Hindlimb muscle (tissue), 1 donor: ENCODE measurements around the gene ANKRD6. TPM values are rescaled to one million over a fixed set of nuclear protein-coding genes. Genes with fewer than 3 reads are reported as not detected.

Experiments used
- DNase-seq: peaks from one replicate; pipeline ENCODE4 v3.0.0-alpha.2; 2013
- polyA plus RNA-seq: library from polyadenylated mRNA; unstranded; fragments of 120-200 nt; gene quantifications from one replicate; pipeline ENCODE4 v1.2.1, GENCODE V29; 2013; ENCODE audit not compliant: insufficient read length

Gene ANKRD6
- polyA plus RNA-seq, 1 donor, result 7.9 TPM

DNA sequence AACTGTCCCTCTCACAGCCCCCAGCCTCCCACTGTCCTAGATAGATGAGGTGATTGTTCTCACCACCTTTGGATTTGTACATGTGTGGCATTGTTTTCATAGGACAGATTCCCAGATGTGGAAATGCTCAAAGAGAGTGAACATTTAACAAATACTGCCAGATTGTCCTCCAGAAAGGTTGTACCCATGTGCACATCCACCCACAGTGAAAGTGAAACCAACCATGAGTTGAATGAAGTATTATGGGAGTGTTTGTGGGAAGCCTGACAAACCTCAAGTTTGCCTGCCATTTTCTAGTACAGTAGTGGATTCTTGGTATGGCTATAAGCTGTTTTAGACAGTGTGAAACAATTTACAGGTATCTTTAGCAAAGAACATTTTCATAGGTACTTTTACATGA is 42.7 kb downstream of the ANKRD6 start:
- DNase-seq, result no peak

DNA sequence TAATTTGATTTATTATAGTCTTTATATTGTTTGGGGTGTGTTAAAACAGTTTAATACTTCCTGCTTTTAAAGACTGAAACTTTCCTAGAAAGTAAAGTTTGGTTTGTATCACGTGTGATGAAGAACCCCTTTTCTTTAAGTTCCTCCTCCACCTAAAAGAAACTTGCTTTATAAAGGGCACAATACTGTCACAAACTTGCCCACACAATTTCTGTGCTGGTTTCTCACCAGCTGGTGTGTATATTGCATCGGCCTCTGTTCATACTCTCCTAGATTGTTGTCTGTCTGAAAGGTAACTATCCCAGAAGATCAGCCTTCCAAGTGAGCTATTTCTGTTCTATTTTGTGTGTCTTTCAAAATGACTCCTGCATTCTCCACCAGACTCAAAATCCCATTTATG is 46.9 kb downstream of the ANKRD6 start:
- no peak for DNase-seq

DNA sequence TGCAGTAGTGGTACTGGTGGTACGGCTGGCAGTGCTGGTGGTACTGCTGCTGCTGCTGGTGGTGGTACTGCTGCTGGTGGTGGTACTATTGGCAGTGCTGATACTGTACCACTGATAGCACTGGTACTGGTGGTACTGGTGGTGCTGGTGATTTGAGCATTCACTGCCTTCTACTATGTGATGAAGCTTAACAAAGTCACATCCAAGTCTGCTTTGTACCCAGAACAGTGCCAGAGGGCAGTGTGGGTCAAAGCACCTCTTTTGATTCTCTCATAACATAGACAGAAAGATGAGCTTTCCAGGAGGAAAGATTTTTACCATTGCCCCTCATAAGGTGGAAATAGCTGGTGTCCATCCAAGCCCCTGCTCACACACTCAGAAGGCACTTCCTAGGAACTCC is 48.7 kb downstream of the ANKRD6 start:
- DNase-seq, result no peak

DNA sequence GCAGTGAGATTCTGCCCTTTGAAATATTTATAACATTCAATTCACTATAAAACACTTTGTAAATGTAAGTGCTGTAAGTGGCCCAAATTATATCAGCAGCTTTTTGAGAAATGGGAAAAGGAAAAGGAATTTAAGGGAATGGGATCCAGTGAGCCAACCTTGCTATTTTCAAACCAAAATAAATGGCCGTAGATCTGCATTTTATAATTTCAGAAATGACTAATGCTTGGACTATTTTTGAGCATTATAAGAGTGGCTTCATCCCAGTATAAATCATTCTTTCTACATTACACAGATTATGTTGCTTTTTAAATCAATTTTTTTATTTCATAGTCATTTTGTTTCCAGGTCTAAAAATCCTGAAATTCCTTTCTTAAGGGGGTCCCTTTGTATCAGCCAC is 49.2 kb downstream of the ANKRD6 start:
- DNase-seq, result no peak

DNA sequence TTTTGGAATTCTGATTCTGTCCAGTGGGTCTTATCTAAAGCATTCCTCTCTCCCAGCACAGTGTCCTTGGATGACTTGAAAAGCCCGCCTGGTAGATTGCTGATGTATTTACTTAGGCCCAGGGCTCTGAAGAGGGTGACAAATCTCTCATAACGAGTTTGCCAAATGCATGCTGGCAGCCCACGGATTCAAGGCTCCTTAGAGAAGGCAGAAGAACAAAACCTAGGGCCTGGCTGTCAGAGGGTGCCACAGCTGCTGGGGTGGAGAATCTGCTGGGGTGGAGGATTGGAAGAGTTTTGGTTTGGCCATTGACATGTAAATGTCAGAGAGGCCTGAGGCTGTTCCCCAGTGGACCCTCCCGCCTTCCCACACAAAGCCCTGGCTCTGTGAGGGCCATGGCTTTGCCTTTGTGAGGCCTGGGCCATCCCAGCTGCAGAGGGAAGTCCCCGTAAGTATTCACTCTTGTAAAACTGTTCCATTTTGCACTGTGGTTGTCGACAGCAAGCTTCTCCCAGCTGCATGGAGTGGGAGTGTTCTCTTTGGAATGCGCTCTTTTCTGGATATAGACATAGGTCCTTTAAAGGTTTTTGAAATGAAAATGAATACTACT is 50.3 kb downstream of the ANKRD6 start:
- no peak for DNase-seq

DNA sequence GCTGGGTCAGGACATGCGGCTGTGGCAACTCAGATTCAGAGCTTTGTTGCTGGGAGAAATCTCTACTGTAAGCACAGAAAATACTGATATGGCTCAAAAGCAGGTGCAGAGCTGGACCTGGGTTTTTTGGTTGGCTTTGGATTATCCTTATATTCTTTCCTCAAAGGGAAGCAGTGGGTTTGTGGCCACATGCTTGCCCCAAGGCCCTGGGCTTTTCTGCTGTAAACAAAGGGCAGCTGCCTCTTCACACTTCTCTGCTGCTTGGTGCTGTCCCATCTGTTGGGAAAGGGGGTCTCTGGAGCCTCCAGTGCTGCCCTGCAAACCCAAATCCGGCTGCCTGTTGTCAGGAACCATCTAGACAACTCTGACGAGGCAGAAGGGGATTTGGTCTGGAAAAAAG is 52.4 kb downstream of the ANKRD6 start:
- no peak for DNase-seq

DNA sequence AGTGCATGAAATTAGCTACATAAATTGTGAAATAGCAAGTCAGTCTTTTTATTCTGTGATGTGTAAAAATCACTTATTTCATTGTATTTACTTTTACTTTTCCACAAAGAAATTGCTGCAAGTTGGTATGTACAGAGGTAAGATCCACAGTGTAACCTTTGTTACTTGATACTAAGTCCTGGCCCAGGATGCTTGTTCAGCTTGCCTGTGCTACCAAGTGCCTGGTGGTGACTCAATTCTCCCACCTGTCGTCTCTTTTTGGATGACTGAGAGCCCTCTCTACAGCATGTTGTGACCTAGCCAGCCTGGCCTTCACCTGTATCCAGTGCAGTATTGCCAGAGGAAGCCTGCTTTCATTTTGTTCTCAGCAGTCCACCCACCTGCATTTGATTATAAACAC is 54.9 kb downstream of the ANKRD6 start:
- no peak for DNase-seq

DNA sequence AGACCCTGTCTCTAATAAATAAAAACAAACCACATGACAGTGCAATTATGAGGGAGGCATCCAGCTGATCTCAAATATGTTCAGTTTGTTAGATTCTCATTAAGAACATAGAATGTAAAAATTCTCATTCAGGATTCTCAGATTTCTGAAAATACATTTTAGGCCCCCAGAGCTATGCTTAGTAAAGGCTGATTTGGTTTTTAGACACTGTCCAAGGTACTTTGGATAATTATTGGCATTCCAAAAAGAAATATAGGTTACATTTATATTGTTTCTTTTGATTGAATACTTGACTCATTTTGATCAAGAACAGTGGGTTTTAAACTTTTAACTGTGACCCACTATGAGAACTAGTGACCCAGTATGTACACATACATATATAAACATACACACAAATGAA is 55.5 kb downstream of the ANKRD6 start:
- DNase-seq, result no peak

DNA sequence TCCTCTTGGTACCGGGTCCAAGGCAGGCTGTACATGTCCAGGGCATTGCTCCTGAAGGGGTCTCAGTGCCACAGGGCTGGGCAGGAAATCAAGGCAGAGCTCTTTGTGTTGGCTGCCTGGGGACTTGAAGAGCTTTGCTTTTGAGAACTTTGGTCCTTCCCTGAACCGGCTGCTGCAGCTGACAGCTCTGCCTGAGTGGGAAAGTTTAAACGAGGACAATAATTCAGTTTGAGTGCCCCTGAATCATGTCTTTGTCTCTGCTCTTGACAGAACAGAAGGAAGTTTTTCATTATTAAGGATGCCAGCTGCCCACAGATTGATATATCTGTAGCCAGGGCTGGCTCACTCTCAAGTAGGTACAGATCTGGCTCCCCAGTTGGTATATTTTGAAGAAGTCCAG is 56.1 kb downstream of the ANKRD6 start:
- DNase-seq, result no peak

DNA sequence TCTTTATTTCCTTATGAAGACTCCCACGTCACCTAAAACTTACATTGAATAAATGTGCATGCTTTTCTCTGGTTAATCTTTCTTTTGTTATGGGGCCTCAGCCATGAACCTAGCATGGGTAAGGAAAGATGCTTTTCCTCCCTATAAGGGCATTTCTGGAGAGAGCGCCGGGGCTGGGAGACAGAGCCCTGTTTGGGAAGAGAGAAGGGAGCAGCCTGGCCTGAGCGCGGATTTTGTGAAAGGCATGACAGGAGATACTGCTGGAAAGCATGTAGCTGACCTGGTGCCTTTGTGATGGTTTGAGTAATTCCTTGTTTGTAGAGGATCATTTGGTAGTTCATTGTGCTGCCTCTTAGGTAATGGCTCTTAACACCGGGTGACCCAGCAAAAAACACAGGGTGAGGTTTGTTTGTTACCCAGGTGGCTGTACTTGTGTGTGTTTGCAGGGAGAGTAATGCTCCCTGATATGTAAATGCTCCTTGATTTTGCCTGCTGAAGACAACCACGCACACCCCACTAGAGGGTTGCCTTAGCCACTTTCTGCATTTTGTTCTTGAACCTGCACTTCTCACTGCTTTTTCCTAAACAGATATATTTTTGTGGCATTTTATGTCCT is 59.2 kb downstream of the ANKRD6 start:
- DNase-seq, result no peak

DNA sequence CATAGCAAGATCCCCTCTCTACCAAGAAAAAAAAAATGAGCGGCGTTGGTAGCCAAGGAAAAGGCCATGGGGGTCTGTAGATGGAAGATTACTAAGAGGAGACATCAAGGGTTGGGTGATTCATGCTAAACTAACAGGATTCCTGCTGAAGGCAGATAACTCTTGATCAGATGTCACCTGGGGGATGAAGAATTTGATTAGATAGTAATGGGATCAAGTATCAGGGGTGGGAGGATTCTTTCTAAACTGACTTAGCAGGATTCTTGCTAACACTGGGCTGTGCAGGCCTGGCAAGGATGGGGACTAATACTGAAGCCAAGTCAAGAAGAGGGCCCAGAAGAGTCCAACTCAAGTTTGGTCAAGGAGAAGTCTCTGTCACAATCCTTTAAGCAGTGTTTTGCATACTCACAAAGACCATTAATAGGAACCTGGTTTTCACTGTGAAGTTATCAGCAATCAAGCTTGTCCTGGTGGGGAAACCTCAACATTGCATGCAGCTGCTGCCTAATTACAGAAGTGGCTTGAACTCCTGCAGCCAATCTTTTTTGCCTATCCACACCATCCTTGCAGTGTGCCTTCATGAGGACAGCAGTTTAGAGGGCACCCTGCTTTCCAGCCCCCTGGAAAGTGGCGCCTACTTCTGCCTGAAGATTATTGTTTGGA is 61.3 kb downstream of the ANKRD6 start:
- no peak for DNase-seq

DNA sequence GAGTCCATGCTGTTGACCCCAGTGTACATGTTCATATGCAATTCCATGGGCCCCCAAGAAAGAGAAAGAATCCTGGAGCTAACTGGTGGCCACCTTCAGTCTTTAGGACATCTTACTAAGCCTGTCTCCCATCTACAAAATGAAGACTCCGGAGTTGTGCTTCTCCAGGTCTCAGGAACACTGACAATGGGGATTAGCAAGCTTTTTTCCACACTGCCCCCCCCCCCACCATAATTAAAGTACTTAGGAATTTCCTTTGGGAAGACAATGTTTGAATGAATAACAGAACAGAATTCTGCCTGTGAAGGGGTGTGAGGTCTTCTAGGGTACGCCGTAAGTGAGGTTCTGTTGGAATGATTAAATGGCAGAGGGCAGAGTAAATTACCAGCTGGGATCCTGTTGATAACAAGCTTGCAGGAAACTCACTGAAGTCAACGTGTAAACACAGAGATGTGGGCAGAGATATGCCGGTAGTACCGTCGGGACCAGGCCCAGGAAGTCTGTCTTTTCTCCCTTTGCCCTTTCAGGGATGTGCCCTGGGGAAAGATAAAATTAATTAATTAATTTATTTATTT is 63.1 kb downstream of the ANKRD6 start:
- DNase-seq, result no peak

DNA sequence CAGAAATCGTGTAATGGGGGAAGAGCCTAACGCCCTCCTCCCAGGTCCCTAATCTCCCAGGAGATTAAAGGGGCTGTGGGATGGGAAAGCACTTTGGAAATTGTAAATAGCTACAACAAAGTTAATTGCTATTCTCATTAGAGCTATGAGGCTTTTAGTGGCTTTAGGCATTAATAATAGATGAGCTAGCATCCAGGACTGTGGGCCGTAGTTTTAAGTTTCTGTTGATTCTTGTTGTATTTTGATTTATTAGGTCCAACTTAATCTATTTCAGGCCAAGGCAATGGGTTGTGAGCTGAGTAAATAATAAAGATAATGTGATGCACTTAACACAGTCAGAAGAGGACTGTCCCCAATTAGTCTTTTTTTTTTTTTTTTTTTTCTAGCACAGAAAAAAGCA is 67.7 kb downstream of the ANKRD6 start:
- DNase-seq, result no peak

DNA sequence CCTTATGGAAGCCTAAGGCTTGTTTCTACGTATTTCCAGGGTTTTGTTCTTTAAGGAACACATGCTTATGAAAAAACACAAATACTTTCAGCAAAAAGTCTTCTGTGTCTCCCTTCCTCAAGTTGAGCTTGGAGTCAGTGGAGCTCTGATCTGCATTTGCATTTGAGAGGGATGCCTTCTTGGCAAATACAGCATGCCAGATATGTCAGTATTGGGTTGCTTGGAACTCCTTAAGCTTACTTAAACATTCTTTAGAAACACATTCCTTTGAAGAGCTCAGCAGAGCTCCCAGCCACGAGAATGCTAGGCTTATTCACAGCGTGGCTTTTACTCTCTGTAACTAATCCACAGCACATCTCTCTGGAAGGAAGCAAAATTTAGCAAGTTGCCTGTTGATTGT is 68.3 kb downstream of the ANKRD6 start:
- DNase-seq, result no peak

DNA sequence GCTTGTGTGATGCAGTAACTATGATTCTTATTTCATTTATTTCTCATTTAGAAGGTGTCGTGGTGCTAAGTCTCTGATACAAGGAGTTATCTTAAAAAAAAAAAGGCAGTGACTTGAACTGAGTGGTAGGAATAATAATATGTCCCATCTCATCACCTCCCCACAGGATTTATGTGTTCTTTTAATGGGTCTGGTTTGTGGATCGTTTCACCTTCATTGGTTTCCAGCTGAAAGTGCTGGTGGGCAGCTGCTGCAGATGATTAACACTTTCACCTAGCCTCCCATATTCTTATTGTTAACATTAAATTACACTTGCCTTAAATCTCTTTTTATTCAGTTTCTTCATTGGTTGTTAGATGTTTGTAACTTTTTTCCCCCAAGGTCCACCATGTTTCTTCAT is 68.8 kb downstream of the ANKRD6 start:
- no peak for DNase-seq

DNA sequence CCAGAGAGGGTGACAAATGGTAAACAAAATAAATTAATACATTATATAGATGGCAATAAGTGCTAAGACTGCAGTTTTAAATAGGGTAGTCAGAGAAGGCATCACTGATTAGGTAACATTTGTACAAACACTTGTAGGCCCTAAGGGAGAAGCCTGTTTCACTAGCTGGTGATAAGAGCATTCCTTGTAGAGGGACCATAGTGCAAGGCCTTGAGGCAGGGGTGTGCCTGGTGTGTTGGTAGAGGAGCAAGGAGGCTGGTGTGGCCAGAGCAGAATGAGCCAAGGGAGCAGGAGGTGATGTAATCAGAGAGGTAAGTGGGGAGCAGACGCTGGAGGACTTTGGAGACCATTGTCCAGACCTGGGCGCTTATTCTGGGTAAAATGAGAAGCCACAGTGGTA is 70.7 kb downstream of the ANKRD6 start:
- DNase-seq, result no peak

DNA sequence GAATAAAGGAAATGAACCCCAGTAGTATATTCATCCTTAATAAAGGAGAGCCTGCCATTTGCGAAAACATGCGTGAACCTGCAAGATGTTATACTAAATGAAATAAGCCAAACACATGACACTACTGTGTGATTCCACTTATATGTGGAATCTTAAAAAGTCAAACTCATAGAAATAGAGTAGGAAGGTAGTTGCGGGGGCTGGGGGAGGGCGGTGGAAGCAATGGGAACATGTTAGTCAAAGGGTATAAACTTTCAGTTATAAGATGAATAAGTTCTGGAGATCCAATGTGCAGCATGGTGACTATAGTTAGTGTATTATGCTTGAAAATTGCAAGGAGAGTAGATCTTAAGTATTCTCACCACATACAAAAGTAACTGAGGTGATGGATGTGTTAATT is 72.9 kb downstream of the ANKRD6 start:
- DNase-seq, result no peak

DNA sequence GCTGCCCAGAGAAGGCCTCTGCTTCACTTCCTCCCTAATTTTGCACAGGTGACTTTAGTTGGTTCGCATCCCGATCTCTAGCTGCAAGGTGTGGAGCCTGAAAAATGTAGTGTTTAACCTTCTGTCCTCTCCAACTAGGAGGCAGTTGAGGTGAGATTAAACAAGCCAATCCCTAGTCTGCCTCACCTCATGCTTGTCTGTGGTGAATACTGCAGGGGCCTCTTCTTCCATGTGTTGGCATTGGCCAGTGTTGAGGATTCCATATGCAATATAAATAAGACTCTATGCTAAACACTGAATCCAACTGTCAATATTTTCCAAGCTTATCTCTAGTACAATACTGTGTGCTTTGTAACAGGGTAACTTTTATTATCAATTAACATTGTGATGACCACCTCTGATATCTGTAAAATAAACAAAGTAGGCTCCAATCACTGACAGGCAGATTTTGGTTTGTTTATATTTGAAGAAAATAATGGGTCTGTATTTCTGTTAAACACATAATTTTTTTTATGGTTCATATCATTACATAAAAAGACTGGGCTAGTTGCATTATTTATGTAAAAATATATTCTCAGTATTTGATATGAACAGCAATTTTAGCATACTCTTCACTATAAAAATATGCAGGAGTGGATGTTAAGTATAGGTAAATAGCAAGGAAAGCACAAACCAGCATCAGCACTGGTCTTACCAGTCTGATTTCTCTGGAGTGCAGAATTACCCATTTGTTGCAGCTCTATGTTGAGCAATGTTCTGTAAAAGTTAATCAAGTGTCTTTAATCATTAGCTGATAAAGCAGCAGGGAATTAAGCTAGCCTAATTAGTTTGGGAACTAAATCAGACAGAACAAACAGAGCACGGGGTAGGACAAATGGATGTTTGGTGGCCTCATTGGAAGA is 74.0 kb downstream of the ANKRD6 start:
- DNase-seq, result no peak

DNA sequence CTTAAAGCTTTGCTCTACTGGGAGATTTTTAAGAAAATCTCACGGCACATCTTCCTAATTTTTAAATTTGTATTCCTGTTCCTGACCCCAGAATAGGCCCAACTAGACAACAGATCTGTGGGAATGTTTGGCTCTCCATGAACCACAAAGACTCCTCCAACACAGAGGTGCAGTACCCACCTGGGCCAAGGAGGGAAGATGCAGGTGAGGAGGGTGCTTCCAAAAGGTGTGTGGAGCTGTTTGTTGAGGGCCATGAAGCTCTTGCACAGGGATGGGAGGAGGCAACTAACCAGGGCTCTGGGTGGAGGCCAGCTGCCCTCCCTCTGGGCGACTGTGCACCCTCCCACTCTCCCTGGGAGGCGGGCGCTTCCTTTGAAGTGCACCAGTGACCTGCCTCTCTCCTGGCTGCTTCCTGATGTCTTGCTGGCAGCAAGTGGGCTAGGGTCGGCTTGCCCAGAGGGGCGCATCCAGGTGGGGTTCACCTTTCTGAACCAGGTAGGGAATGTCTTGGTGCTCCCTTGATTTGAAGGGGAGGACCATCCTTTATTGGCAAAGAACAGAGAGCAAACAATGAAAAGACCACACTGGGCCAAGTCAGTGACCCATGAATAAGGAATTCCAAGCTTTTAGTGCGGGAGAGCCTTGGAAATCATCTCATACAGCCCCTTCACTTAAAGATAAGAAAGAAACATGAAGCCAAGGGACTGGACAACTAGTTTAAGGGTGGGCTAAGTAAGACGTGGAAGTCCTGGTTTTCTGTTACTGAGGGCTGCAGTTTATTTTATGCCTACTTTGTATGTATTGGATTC is 76.0 kb downstream of the ANKRD6 start:
- no peak for DNase-seq

DNA sequence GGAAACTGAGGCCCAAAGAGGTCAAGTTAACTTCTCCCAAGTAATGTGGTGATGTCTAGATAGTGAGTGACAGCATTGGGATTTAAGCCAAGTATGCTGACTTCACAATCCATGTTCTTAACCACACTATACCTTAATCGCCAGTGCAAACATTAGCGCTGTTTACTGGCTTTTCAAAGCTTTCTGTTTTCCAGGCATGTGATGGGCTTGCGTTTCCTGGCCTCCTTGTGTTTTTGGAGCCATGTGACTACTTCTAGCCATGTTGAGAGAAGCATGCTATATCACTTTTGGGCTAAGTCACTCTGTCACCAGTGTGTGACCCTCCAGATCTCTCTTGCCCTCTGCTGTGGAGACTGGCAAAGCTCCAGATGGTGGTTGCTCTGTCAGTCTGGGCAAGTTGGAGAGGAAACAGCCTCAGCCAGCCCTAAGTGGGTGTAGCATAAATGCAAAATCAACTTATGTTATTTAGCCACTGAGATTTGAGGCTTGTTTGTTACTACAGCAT is 76.9 kb downstream of the ANKRD6 start:
- no peak for DNase-seq

DNA sequence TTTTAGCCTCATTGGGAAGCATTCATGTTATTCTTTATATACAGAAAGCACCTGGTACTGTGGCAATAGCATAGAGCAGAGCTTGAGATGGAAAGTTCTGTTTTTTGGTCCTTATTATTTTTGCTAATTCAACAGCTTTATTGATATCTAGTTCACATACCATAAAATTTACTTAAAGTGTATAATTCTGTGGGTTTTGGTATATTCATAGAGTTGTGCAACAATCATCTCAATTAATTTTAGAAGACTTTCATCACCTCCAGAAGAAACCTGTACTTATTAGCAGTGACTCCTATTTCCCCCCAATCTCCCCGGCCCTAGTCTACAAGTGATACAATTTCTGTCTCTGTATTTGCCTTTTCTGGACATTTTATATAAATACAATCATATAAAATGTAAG is 77.4 kb downstream of the ANKRD6 start:
- no peak for DNase-seq
